ENCODE data around the gene TTC23. TPM values are rescaled to one million over a fixed set of nuclear protein-coding genes. Genes with fewer than 3 reads are reported as not detected.

Gene TTC23
- total RNA-seq, 1 experiment from 2014 or later: 13.4 TPM

GRCh38 chr15:99096173-99096893 lies 153.0 kb downstream of the TTC23 start:
- ChIA-PET CTCF (no interaction called here), POLR2A (ENCODE audit: low non-redundant PET) (no interaction called here)
- Histone ChIP-seq H3K27ac (ENCODE audit: low read depth, low read length, poor library complexity, severe bottlenecking) (no peak overlapping the region), H3K9me3 (ENCODE audit: low read depth, low read length, poor library complexity, severe bottlenecking) (no peaks in the 10 kb centered on the region), H3K4me3 (ENCODE audit: low read depth, low read length, poor library complexity, severe bottlenecking) (no peak overlapping the region), H3K36me3 (ENCODE audit: insufficient read depth, low read length, poor library complexity, severe bottlenecking) (no peaks in the 10 kb centered on the region), H3K27me3 (replicated peaks; ENCODE audit: insufficient read depth, low read depth, low read length, poor library complexity) (no peaks in the 10 kb centered on the region), H3K4me1 (ENCODE audit: insufficient read depth, low read length, poor library complexity, severe bottlenecking) (no peaks in the 10 kb centered on the region)
- no peak for TF ChIP-seq CTCF (conservative IDR thresholded peaks at IDR 0.05; ENCODE audit: low read depth, low read length)
- no peak for TF ChIP-seq EZH2 (IDR thresholded peaks at IDR 0.05; ENCODE audit: borderline replicate concordance, low read depth, low read length, poor library complexity, severe bottlenecking)
- DNase-seq (ENCODE audit: low spot score): no peak
- intact Hi-C loops (cut with micrococcal nuclease; ENCODE audit: unreplicated experiment): no loop called here
- BruUV-seq (replicated peaks): no TSS peak

- H3K36me3 ChIP-seq (ENCODE audit: insufficient read depth, low read length, poor library complexity, severe bottlenecking): no peaks in the 10 kb centered on the region
- TF ChIP-seq EZH2 (IDR thresholded peaks at IDR 0.05; ENCODE audit: borderline replicate concordance, low read depth, low read length, poor library complexity, severe bottlenecking) (no peak), CTCF (conservative IDR thresholded peaks at IDR 0.05; ENCODE audit: low read depth, low read length) (no peak)
- no peaks in the 10 kb centered on the region for H3K9me3 ChIP-seq (ENCODE audit: low read depth, low read length, poor library complexity, severe bottlenecking)
- no peaks in the 10 kb centered on the region for H3K4me1 ChIP-seq (ENCODE audit: insufficient read depth, low read length, poor library complexity, severe bottlenecking)
- CTCF ChIA-PET: no interaction called here
- no peak for DNase-seq (ENCODE audit: low spot score)
- H3K27me3 ChIP-seq (replicated peaks; ENCODE audit: insufficient read depth, low read depth, low read length, poor library complexity): no peaks in the 10 kb centered on the region
- POLR2A ChIA-PET (ENCODE audit: low non-redundant PET): no interaction called here
- H3K27ac ChIP-seq (ENCODE audit: low read depth, low read length, poor library complexity, severe bottlenecking): no peak overlapping the region
- intact Hi-C loops (cut with micrococcal nuclease; ENCODE audit: unreplicated experiment): no loop called here
- H3K4me3 ChIP-seq (ENCODE audit: low read depth, low read length, poor library complexity, severe bottlenecking): no peak overlapping the region
- no TSS peak for BruUV-seq (replicated peaks)
Observed at GRCh38 chr15:99095626-99096025, 153.8 kb downstream of the TTC23 start.

- no TSS peak for BruUV-seq (replicated peaks)
- H3K36me3 ChIP-seq (ENCODE audit: insufficient read depth, low read length, poor library complexity, severe bottlenecking): no peaks in the 10 kb centered on the region
- no peak overlapping the region for H3K4me3 ChIP-seq (ENCODE audit: low read depth, low read length, poor library complexity, severe bottlenecking)
- no peaks in the 10 kb centered on the region for H3K4me1 ChIP-seq (ENCODE audit: insufficient read depth, low read length, poor library complexity, severe bottlenecking)
- TF ChIP-seq CTCF (conservative IDR thresholded peaks at IDR 0.05; ENCODE audit: low read depth, low read length) (no peak), EZH2 (IDR thresholded peaks at IDR 0.05; ENCODE audit: borderline replicate concordance, low read depth, low read length, poor library complexity, severe bottlenecking) (no peak)
- no peak overlapping the region for H3K27ac ChIP-seq (ENCODE audit: low read depth, low read length, poor library complexity, severe bottlenecking)
- no peaks in the 10 kb centered on the region for H3K9me3 ChIP-seq (ENCODE audit: low read depth, low read length, poor library complexity, severe bottlenecking)
- no peaks in the 10 kb centered on the region for H3K27me3 ChIP-seq (replicated peaks; ENCODE audit: insufficient read depth, low read depth, low read length, poor library complexity)
- intact Hi-C loops (cut with micrococcal nuclease; ENCODE audit: unreplicated experiment): no loop called here
- DNase-seq (ENCODE audit: low spot score): no peak
- CTCF ChIA-PET: no interaction called here
- POLR2A ChIA-PET (ENCODE audit: low non-redundant PET): no interaction called here
Observed at GRCh38 chr15:99092554-99093172, 156.7 kb downstream of the TTC23 start.
